HG03159 (cell line): Measurements from ENCODE around the gene RNF39.
A peak's percentile ranks its signal among the peaks of the same experiment; 100 is the strongest.
"Not testable (repeated sequence)": the region's sequence is repeated elsewhere in the genome, so short reads cannot be mapped to it uniquely, and the experiment has no call there.

Experiments used
- ATAC-seq: cut with Tn5 transposase; IDR thresholded peaks from one replicate; pipeline ENCODE4 v1.9.1; 2021; ENCODE audit warnings: mild to moderate bottlenecking, moderate library complexity; ENCODE audit not compliant: unreplicated experiment

Gene RNF39

DNA sequence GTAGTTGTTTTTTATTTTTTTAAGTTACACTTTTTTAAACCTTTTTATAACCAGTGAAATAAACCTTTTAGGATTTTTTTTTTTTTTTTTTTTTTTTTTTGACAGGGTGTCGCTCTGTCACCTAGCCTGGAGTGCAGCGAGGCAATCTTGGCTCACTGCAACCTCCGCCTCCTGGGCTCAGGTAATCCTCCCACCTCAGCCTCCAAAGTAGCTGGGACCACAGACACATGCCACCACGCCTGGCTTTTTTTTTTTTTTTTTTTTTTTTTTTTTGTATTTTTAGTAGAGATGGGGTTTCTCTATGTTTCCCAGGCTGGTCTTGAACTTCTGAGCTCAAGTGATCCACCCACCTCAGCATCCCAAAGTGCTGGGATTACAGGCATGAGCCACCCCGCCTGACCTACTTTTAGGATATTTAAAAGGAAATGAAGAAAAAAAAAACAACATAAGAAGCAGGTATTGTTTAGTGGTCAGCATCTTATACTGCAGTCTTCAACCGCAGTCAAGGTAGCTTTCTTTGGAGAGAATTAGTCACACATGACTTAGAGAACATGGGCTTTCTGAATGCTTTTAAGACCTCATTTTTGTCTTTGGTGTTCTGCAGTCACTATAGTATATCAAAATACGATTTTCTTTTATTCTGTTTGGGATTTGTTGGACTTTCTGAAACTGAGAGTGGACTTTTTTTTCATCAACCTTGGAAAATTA, 12.9 kb downstream of the RNF39 start:
- ATAC-seq, result no peak

DNA sequence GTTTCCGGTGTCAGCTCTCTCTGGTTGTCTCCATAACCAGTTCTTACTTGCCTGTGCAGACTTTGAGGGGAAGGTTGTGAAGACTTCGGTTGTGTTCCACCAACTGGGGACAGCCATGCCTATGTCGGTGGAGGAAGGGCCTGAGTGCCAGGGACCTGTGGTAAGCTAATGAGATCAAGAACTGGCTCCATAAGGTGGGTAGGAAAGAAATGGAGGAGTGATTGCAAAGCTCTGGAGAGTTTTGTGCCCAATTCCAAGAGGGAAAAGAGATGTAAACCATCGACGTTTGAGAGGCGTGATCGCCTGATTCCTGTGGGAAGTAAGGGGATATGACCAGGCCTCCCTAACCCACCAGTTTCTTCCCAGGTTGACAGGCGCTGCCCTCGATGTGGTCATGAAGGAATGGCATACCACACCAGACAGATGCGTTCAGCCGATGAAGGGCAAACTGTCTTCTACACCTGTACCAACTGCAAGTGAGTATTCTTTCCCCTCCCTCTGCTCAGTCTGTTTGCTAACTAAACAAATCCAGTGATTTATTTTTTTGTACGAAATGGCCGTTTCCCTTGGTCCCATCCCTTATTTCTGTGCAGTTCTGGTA, 13.6 kb downstream of the RNF39 start:
- peak; percentile 24 for ATAC-seq

DNA sequence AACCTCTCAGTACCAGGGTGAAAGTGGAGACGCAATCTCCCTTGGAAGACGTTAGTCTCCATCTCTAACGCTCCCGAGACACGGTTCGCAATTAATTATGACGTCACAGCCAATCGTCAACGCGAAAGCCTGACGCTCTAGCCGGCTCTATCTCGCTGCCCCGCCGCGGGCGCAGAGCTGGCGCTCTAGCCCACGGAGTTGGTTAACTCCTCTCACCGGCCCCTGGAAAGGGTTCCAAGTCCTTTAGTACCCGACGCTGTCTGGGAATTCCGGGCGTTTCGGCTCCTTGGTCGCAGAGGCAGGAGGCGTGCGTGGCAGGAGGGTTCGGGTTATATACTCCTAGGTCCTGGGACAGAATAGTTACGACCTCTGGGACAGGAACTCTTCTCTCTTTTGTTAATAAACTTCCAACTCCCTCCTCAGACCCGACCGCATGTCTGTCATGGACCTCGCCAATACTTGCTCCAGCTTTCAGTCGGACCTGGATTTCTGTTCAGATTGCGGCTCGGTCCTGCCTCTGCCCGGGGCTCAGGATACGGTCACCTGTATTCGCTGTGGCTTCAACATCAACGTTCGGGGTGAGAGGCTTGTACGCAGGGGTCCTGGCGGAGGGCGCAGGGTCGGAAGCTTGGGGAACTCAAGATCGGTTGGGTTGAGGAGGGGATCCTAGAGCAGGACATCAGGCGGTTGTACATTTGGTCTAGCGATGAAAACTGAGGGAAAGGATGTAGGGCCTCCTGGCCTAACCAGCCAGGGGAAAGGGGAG, 14.3 kb downstream of the RNF39 start, which contains the start of gene POLR1H:
TSS of gene POLR1H (plus strand) at position 174 of the 766 bp plus-strand sequence. CDS start at position 434, 260 bp downstream.
- ATAC-seq, result peak; percentile 83

DNA sequence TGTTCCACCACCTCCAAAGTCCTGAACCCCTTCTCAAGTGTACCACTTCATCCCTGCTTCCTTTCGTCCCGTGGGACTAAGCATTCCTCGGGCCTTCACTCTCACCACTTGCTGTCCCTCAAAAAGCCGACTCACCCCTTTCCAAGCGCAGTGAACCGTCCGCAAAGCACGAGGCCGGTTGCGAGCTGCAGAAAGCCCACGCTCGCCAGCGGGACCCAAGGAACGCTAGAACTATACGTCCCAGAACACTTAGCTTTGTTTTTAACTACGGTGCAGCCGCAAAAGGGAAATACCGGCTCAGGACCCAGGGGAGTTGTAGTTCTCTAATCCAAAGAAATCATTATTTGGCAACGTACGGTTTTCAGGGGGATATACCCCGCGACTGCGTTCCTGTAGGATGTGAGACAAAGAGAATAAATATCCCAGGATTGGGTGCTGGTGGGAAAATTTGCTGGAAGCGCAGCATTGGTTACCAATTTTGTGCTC, 14.9 kb downstream of the RNF39 start:
- ATAC-seq, result peak; percentile 23

DNA sequence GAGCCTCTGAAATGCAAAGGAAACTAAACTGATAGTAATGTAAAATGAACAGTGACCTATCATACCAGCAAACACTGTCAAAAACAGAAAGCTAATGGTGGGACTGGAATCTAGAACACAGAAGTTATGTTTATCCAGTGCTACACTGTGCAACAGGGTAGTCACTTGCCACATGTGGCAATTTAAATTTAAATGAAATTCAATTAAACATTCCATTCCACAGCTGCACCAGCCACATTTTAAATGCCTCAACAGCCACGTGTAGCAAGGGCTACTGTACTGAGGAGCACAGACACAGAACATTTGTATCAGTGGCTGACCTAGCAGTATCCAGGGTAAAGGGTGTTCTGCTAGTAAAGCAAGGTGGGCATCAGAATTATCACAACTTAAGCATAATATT, 20.1 kb downstream of the RNF39 start:
- no peak for ATAC-seq

DNA sequence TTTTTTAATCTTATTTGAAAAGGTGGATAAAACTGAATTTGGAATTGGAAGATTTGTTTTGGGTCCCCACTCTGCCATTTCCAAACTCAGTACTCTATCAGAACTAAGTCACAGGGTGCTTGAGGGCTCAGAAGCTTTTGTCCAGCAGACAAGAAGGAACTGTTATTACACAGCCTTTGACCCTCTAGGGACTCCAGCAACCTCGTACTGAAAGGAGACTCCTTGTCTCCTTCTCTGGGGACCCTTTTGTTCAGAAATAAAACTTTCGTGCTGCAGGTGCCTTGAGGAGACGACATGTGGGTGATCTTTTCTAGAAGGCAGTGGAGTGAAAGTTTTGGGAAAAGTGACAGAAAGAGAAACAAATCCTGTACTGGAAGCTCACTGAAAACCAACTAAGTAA, 21.9 kb downstream of the RNF39 start:
- no peak for ATAC-seq

DNA sequence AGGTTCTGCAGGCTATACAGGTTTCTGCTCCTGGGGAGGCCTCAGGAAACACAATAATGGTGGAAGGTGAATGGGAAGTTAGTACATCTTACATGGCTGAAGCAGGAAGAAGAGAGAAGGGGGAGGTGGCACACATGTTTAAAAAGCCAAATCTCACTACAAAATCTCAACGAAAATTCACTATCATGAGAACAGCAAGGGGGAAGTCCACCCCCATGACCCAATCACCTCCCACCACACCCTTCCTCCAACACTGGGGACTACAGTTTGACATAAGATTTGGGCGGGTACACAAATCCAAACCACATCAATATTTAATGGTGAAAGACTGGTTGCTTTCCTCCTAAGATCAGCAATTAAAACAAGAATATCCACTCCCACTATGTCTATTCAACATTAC, 28.3 kb downstream of the RNF39 start:
- no peak for ATAC-seq

DNA sequence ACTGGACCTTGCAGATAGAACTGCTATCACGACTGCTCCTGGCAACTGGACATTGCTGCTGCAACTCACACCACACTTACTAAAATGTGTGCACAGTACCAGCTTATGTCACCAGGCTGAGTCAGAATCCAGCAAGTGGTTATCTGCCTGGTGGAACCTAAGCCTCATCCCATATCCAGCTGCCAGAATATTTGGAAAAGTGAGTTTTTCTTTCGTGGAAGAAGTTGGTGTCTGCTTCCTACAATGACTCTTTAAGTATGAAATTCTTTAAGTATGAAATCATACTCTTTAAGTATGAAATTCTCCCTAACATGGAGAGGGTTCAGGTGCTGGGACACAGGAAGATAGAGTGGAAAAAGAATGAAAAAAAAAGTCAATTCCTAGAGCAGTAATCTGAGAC, 30.9 kb downstream of the RNF39 start:
- no peak for ATAC-seq

DNA sequence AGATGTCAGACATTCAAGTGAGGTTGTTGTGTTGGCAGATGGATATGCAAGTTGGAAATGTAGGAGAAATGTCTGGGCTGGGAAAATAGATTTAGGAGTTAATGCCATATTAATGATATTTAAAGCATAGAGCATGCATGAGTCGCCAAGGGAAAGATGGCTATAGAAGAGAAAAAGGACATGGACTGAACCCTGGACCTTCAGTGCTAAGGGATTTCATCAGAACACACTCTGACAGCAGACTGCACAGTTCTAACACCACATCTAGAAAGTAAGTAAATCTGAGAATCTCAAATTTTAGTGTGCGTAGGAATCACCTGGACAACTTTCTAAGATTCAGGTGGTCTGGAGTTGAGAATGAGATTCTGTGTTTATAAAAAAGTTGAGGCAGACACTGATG, 31.8 kb downstream of the RNF39 start:
- ATAC-seq, result no peak

DNA sequence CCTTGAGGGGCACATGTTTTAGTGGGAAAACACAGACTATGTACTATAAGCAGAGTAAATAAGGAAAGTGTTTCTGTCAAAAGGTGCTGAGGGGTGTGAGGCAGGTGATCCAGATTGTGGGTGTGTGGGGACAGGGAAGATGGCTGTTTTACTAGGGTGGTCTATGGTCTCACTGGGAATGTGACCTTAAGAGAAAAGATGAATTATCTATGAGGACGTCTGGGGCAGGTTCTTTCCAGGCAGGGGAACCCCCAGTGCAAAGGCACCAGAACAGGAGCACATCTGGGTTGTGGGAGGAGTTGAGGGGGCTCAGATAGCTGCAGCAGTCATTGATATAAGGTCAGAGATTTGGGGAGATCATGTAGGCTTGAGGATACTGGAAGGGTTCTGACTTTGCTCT, 32.7 kb downstream of the RNF39 start:
- ATAC-seq, result no peak

DNA sequence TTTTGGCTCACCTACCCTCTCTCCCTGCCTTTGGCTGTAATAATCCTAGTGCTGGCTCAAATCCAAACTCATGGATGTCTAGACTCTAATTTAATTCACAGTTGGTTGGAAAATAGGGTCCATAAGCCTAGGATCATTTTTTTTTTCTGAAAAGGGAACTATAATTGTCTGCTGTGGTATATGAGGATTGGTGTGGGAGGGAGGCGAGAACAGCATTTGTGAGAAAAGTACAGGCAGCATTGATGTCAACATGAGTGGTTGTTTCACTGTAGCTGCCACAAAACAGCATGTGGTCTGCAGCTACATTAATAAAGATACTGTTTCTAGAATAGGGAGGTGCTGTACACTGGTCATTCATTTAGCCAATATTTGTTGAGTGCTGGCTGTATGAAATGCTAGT, 33.1 kb downstream of the RNF39 start:
- ATAC-seq, result no peak

DNA sequence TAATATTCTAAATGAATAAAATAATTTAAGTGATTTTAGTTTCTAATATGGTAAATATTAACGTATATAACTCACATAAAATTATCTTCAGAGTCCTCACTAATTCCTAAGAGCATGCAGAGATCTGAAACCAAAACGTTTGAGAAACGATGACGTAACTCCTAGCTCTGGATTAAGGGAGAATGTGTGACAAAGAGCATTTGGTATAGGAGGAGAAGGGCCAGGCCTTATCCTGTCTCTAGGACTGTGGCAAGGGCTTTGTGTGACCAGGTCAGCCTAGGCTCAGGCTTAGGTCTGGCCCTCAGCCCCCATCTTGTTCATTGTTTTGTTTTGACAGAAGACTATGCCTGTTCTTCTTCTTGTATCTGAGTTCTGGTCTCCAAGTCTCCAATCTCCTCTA, 33.7 kb downstream of the RNF39 start:
- ATAC-seq, result no peak

DNA sequence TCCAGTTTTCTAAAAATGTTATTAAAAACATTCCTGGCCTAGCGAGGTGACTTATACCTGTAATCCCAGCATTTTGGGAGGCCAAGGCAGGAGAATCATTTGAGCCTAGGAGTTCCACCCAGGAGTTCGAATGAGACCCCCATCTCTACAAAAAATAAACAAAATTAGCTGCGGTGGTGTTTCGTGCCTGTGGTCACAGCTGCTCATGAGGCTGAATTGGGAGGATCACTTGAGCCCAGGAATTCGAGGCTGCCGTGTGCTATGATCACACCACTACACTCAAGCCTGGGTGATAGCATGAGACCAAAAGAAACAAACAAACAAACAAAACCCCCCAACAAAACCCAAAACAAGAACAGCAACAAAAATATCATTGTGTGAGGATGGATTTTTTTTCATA, 34.3 kb downstream of the RNF39 start:
- ATAC-seq, result no peak

DNA sequence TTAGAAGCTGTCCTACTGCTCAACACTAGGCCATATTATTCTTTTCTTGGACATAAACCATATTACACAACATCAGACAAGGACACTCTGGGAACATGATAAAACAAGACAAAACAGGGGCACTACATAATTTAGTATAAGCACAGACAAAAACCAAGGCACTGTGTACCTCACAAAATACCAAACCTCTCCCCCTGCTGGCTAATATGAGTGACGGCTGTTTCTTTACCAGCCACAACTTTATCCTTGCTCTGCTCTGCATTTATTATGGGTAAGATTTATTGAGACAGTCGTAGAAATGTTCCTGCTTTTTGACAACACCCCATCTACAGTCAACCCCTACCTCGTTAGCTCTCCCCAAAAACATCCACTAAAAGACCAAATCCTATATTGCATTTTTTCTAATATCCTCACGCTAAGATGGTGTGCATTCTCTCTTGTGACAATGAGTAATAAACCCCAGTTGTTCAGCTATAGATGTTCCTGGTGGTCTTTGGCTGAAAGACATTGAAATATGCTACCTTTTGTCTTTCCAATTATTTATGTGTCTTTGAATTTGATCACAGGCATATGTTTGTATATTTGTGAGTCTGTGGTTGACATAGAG, 38.3 kb downstream of the RNF39 start:
- ATAC-seq, result no peak

DNA sequence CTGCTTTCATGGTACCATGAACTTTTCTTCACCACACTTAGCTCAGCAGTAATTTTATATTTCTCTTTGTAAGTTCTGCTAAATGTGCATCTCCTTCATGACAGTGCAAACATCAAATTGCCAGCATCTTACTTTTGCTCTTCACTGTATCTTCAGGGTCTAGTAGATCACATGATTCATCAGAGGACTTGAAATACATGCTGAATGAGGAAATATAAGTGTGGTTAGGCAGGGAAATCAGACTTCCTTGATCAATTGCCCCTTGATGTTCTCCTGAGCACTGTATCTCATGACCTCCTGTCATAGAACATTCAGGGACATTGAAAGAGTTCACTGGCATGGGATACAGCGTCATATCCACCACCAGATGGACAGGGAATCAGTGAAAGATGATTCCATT, 39.8 kb downstream of the RNF39 start:
- no peak for ATAC-seq

DNA sequence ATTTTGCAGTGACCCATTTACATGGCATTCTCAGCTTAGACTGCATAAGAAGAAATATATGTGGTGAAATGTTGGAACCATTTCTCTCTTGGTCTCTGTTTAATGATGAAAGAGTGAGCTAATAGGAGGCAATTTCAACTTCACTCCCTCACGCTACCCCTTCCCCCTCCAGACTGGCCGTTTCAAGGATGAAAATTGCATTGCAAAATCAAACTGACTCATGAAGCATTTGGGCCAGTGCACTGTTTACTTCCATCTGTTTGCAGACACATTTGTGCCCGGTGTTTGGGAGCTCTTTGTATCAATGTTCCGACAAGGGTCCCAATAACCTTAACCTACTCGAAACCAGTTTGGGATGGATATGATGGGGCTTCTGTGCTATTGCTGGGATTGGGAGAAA, 42.1 kb downstream of the RNF39 start:
- ATAC-seq, result not testable (repeated sequence)

DNA sequence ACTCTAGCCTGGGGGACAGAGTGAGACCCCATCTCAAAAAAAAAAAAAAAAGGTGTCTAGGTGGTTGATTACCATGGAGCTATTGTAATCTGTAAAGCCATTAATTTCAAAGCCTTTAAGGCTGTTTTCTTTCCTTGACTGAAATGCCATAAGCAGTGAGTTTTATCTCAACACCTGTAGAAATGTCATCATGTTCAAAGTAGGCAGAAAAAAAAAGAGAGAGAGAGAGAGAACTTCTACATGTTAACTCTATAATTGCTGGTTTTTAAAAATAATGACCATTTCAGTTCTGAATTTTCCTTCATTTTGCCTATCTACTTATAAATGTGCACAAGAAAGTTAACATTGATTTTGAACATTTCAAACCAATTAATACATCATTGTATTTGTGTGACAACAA, 44.2 kb downstream of the RNF39 start:
- ATAC-seq, result no peak

DNA sequence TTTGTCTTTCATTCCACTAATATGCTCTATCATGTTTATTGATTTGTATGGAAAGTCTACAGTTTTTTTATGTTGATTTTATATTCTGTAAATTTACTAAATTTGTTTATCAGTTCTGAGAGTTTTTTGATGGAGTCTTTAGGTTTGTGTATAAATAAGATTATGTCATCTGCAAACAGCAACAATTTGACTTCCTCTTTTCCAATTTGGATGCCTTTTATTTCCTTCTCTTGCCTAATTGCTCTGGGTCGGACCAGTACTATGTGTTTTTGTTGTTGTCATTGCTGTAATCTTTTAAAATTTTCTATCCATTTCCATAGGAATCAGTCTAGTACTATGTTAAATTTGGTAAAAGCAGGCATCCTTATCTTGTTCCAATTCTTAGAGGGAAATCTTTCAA, 46.0 kb downstream of the RNF39 start:
- no peak for ATAC-seq

DNA sequence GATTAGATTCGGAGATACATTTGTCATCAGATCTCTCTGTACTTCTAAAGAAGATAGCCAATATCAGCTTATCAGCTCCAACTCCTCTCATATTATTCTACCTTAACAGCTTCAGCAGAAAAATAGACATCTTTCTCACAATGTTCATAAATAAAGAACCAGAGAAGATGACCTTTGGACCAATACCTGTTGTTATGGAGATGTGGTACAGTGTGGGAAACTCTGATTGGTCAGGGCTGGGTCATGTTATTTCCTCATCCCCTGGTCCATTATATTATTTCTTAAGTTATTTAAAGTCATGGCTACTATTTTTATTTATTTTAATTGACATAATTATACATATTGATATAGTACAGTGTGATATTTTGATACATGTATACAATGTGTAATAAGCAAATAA, 50.4 kb downstream of the RNF39 start:
- ATAC-seq, result no peak

DNA sequence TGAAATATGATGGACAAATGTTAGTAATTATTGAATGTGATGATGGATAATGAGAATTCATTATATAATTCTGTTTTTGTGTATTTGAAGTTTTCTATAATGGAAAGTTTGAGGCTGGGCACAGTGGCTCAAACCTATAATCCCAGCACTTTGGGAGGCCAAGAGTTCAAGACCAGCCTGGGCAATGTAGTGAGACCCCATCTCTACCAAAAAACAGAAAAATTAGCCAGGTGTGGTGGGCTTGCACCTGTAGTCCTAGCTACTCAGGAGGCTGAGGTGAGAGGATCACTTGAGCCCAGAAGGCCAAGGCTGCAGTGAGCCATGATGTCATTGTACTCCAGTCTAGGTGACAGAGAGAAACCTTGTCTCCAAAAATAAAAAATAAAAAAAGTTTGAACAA, 52.9 kb downstream of the RNF39 start:
- not testable (repeated sequence) for ATAC-seq

DNA sequence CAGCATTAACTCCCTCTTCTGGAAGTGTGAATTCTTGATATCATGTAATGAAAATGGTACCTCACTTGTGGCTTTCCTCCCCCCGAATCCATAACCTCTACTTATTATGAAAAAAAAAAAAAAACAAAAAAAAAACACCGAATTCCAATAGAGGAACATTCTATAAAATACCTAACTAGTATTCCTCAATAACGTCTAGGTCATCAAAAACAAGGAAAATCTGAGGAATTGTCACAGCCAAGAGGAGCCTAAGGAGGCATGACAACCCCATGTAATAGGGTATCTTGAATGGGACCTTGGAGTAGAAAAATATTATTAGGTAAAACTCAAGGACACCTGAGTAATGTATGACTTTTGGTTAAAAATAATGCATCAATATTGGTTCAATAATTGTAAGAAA, 53.4 kb downstream of the RNF39 start:
- ATAC-seq, result no peak

DNA sequence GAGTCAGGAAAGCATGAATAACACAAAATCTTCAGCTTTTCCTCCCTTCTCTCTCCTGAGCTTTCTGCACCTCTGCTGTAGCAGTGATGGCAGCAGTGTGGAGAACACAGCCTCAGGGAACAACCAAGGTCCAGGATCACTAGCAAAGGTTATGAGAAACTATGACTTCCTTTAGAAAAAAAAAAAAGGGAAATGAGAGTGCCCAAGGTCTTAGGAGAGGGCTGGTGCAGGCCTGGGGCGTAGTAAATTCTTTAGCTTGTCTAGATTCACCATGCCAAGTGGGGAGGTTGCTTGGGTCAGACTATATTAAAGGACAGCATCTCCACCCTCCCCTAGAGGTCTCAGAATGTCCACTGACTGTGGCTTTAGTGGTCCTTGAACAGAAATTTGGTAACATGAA, 54.9 kb downstream of the RNF39 start:
- ATAC-seq, result no peak
